Adrenal gland (tissue), 12 donors: Measurements from ENCODE around the gene CSTF3. TPM values are rescaled to one million over a fixed set of nuclear protein-coding genes. Genes with fewer than 3 reads are reported as not detected.
"Not testable (repeated sequence)": the region's sequence is repeated elsewhere in the genome, so short reads cannot be mapped to it uniquely, and the experiment has no call there.

Experiments used
- DNase-seq, 7 donors: peaks; one replicate each; pipeline ENCODE4 v3.0.0-alpha.2; 2019 to 2020
- H3K27ac ChIP-seq, 5 donors: fragments of 200-600 bp; sonication (generic) in 4 of 5; 1 replicate in 3 of 5; 2 replicates in 2 of 5; pipeline versions ENCODE4 v1.5.1 to v1.8.0; 2016 to 2020; ENCODE audit warnings: mild to moderate bottlenecking in 1 of 5
- H3K27me3 ChIP-seq: fragments of 200-600 bp; 2 replicates; pipeline ENCODE4 v1.8.0; 2021
- H3K36me3 ChIP-seq, 2 donors: fragments of 200-600 bp; replicated peaks in 1 of 2; 1 replicate in 1 of 2; 2 replicates in 1 of 2; pipeline versions ENCODE4 v1.5.1 to v1.8.0; 2018 to 2022
- H3K4me1 ChIP-seq, 2 donors: fragments of 200-600 bp; replicated peaks in 1 of 2; 1 replicate in 1 of 2; 2 replicates in 1 of 2; pipeline versions ENCODE4 v1.5.1 to v1.8.0; 2018 to 2021
- H3K4me3 ChIP-seq, 4 donors: fragments of 200-600 bp; sonication (generic) in 3 of 4; one replicate each; pipeline ENCODE4 v1.5.1; 2016 to 2018
- H3K9me3 ChIP-seq, 3 donors: fragments of 200-600 bp; sonication (generic) in 1 of 3; replicated peaks in 1 of 3; 1 replicate in 2 of 3; 2 replicates in 1 of 3; pipeline versions ENCODE4 v1.5.1 to v1.8.0; 2016 to 2021
- POLR2A ChIP-seq, 2 donors: fragments of 450-650 bp; IDR thresholded peaks; one replicate each; pipeline ENCODE4 v1.6.1; 2017; ENCODE audit warnings: antibody characterized with exemption in 2 of 2, mild to moderate bottlenecking in 2 of 2, moderate library complexity in 1 of 2
- WGBS, 4 donors: extraction: QIAGEN DNeasy Blood & Tissue Kit in 2 of 4; methylation state at CpG; one replicate each; pipeline versions ENCODE4 v1.1.5 to v1.1.7; 2013 to 2017; 5-methylcytosine and 5-hydroxymethylcytosine counted together
- intact Hi-C, 2 donors: fragments of 100-400 bp; cut with DNase I; formaldehyde crosslinking; loops; one replicate each; pipeline versions ENCODE4 v1.14.1 to v1.15.0; 2022 to 2023
- polyA plus RNA-seq, 3 donors: library from polyadenylated mRNA; stranded (reverse); fragments of 200-250 nt in 2 of 3; fragments of 350-450 nt in 1 of 3; fragmentation: Illumina TruSeq in 1 of 3; extraction: RNeasy Lipid Tissue Mini Kit (QIAGEN cat#74804) in 1 of 3; gene quantifications; one replicate each; pipeline ENCODE4 v1.2.3, GENCODE V29; 2013 to 2014
- total RNA-seq, 9 donors: library from RNA; depleted of rRNA in 4 of 9; stranded (reverse); fragments of >200 nt in 4 of 9; fragments of 120-200 nt in 1 of 9; fragmentation: NEBNext Ultra II Directional in 1 of 9; extraction: Animal tissue kit (Norgen Biotek cat#: 25700) in 1 of 9; gene quantifications; one replicate each; pipeline versions ENCODE4 v1.1.0 to v1.2.4, GENCODE V29; 2013 to 2023
- TF ChIP-seq, protein P1 (sequence below), 6 experiments: fragments of 450-650 bp in 4 of 6; fragments of 200-600 bp in 2 of 6; sonication (generic) in 1 of 6; IDR thresholded peaks; 1 replicate in 5 of 6; 2 replicates in 1 of 6; pipeline versions ENCODE4 v1.5.1 to v1.8.0; 2016 to 2021; ENCODE audit warnings: antibody characterized with exemption in 6 of 6, mild to moderate bottlenecking in 2 of 6, moderate library complexity in 1 of 6
- donor health status: healthy with polysubstance abuse.
- donor health status: Bipolar disorder and iron deficiency.
- donor health status: DM: yes; HTN: yes; CAD: no.
- donor health status: DM: no; HTN: no; CAD: no.
- donor health status: DM: no; HTN: no; CAD: no.
- donor health status: DM: yes; HTN: yes; CAD: no.

Gene CSTF3
- total and polyA plus RNA-seq, 12 donors, result 6.9 to 59.7 (median 21.0) TPM

GRCh38 chr11:33179348-33179803 lies 18.1 kb upstream of the CSTF3 start:
- no peak for TF ChIP-seq POLR2A (IDR thresholded peaks at IDR 0.05)
- TF ChIP-seq, protein P1, sequence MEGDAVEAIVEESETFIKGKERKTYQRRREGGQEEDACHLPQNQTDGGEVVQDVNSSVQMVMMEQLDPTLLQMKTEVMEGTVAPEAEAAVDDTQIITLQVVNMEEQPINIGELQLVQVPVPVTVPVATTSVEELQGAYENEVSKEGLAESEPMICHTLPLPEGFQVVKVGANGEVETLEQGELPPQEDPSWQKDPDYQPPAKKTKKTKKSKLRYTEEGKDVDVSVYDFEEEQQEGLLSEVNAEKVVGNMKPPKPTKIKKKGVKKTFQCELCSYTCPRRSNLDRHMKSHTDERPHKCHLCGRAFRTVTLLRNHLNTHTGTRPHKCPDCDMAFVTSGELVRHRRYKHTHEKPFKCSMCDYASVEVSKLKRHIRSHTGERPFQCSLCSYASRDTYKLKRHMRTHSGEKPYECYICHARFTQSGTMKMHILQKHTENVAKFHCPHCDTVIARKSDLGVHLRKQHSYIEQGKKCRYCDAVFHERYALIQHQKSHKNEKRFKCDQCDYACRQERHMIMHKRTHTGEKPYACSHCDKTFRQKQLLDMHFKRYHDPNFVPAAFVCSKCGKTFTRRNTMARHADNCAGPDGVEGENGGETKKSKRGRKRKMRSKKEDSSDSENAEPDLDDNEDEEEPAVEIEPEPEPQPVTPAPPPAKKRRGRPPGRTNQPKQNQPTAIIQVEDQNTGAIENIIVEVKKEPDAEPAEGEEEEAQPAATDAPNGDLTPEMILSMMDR (IDR thresholded peaks at IDR 0.05), result no peak
- intact Hi-C loops, result no loop called here

DNA sequence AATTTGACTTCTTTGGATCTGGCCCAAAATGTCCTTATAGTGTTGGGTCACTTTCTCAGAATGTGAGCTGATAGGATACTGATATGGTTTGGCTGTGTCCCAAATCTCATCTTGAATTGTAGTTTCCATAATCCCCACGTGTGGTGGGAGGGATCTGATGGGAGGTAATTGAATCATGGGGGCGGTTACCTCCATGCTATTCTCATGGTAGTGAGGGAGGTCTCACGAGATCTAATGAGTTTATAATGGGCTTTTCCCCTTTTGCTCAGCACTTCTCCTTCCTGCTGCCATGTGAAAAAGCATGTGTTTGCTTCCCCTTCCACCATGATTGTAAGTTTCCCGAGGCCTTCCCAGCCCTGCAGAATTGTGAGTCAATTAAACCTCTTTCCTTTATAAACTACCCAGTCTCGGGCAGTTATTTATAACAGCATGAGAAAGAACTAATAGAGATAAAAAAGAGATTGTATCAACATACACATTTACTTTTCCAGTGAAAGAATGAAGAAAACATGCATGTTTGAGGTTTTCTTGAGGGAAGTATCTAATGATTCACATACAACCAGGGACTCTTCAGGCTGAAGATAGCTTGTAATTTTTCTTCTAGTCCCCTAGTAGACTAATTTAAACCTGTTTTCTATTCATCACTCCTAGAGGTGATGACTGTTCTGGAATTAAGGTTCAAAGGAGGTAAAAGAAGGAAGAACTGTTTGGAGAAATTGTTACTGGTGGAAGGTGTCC lies 17.3 kb upstream of the CSTF3 start:
- H3K27ac ChIP-seq, result no peak overlapping the region
- intact Hi-C loops, result no loop called here
- H3K4me1 ChIP-seq, result no peaks in the 10 kb centered on the region
- H3K27me3 ChIP-seq, result no peaks in the 10 kb centered on the region
- no peaks in the 10 kb centered on the region for H3K9me3 ChIP-seq
- no peak overlapping the region for H3K4me3 ChIP-seq
- no peak for TF ChIP-seq POLR2A (IDR thresholded peaks at IDR 0.05)
- no peaks in the 10 kb centered on the region for H3K36me3 ChIP-seq
- no peak for DNase-seq
- WGBS, 4 donors, result 57 to 68% (median 61%) methylated on average over 5 of the region's 5 CpGs

More at GRCh38 chr11:33179348-33179803, 18.1 kb upstream of the CSTF3 start:
- no peak for DNase-seq
- WGBS, 4 donors, result 63 to 69% (median 64%) methylated on average over 3 of the region's 3 CpGs
- no peaks in the 10 kb centered on the region for H3K36me3 ChIP-seq
- H3K27me3 ChIP-seq, result no peaks in the 10 kb centered on the region
- no peaks in the 10 kb centered on the region for H3K4me1 ChIP-seq
- H3K27ac ChIP-seq, result no peak overlapping the region
- no peak overlapping the region for H3K4me3 ChIP-seq
- H3K9me3 ChIP-seq, result no peaks in the 10 kb centered on the region

DNA sequence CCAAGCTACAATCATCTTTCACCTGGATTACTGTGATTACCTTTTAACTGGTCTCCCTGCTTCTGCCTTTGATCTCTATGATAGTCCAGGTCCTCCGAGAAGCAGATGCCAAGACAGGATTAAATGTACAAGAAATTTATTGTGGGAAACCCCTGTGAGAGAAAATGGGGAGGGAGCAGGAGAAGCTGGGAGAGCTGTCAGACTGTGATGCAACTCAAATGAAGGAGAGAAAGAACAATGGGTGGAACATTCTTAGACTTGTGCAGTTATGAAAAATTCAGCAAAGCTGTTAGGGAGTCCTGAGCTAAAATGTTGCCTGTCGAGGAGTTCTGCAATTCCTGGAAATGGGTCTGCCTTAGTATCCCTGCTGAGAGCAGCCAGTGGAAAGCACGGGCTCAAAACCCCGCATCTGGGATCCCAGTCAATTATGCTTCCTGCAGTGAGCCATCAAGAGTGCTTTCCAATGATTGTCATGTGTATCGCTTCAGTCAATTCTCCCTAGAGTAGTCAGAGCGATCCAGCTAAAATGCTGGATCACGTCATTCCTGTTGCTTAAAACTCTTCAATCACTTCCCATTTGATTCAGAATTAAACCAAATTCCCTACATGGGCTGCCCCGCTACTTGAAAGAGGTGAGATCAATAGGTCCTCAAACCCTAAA lies 16.5 kb upstream of the CSTF3 start:
- intact Hi-C loops, result no loop called here

GRCh38 chr11:33176760-33177159 lies 15.5 kb upstream of the CSTF3 start:
- intact Hi-C loops, H3K27me3 ChIP-seq, DNase-seq, H3K36me3 ChIP-seq, H3K4me3 ChIP-seq, H3K4me1 ChIP-seq, H3K9me3 ChIP-seq, H3K27ac ChIP-seq: not testable (repeated sequence)
- WGBS, 4 donors, result 97 to 100% (median 98%) methylated on average over 5 of the region's 5 CpGs

More for the DNA sequence above, 16.5 kb upstream of the CSTF3 start:
- Histone ChIP-seq H3K36me3 (no peaks in the 10 kb centered on the region), H3K27ac (no peak overlapping the region), H3K4me3 (no peak overlapping the region), H3K4me1 (no peaks in the 10 kb centered on the region), H3K27me3 (no peaks in the 10 kb centered on the region), H3K9me3 (no peaks in the 10 kb centered on the region)
- WGBS, 4 donors, result 87 to 92% (median 88%) methylated on average over 6 to 8 of the region's 8 CpGs
- TF ChIP-seq POLR2A (IDR thresholded peaks at IDR 0.05), result no peak
- TF ChIP-seq, protein P1 (IDR thresholded peaks at IDR 0.05), result no peak
- DNase-seq, result no peak

GRCh38 chr11:33172996-33173395 lies 11.7 kb upstream of the CSTF3 start:
- WGBS, 4 donors, result 62 to 73% (median 72%) methylated on average over 2 of the region's 2 CpGs
- intact Hi-C loops, result no loop called here
- Histone ChIP-seq H3K27me3 (no peaks in the 10 kb centered on the region), H3K4me1 (no peaks in the 10 kb centered on the region), H3K9me3 (no peaks in the 10 kb centered on the region), H3K36me3 (no peaks in the 10 kb centered on the region), H3K27ac (no peak overlapping the region), H3K4me3 (no peak overlapping the region)
- peak in 3 of 7 donors; percentile 34 to 53 (median 39) for DNase-seq
- TF ChIP-seq, protein P1 (IDR thresholded peaks at IDR 0.05), result no peak
- TF ChIP-seq POLR2A (IDR thresholded peaks at IDR 0.05), result no peak
